Omental fat pad (tissue), 4 donors: ENCODE results near the gene TUFT1. TPM values are rescaled to one million over a fixed set of nuclear protein-coding genes. Genes with fewer than 3 reads are reported as not detected.

ENCODE experiments used
- ATAC-seq: fragments of 150-250 bp; one replicate; pipeline ENCODE4 v1.9.1; 2016; ENCODE audit warnings: mild to moderate bottlenecking, moderate library complexity; ENCODE audit not compliant: low FRiP score
- DNase-seq: peaks from one replicate; pipeline ENCODE4 v3.0.0-alpha.2; 2019; ENCODE audit warnings: low spot score
- total RNA-seq, 4 donors: library from RNA; depleted of rRNA; stranded (reverse); fragments of >200 nt; gene quantifications; one replicate each; pipeline ENCODE4 v1.1.0, GENCODE V29; 2016
- TF ChIP-seq, protein P1 (sequence below), 3 donors: fragments of 450-650 bp; IDR thresholded peaks; one replicate each; pipeline ENCODE4 v1.5.1; 2016 to 2017; ENCODE audit warnings: antibody characterized with exemption in 3 of 3, mild to moderate bottlenecking in 3 of 3, moderate library complexity in 2 of 3

The TUFT1 gene
- total RNA-seq, 4 donors from 2014 or later: 5.0 to 12.8 (median 7.7) TPM

GRCh38 chr1:151504759-151505158 lies 35.4 kb upstream of the TUFT1 start:
- ATAC-seq (no peak), DNase-seq (no peak)
- TF ChIP-seq, protein P1, sequence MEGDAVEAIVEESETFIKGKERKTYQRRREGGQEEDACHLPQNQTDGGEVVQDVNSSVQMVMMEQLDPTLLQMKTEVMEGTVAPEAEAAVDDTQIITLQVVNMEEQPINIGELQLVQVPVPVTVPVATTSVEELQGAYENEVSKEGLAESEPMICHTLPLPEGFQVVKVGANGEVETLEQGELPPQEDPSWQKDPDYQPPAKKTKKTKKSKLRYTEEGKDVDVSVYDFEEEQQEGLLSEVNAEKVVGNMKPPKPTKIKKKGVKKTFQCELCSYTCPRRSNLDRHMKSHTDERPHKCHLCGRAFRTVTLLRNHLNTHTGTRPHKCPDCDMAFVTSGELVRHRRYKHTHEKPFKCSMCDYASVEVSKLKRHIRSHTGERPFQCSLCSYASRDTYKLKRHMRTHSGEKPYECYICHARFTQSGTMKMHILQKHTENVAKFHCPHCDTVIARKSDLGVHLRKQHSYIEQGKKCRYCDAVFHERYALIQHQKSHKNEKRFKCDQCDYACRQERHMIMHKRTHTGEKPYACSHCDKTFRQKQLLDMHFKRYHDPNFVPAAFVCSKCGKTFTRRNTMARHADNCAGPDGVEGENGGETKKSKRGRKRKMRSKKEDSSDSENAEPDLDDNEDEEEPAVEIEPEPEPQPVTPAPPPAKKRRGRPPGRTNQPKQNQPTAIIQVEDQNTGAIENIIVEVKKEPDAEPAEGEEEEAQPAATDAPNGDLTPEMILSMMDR (IDR thresholded peaks at IDR 0.05): no peak

- TF ChIP-seq, protein P1 (IDR thresholded peaks at IDR 0.05): no peak
- DNase-seq (no peak), ATAC-seq (no peak)
Observed at GRCh38 chr1:151508833-151509232, 31.3 kb upstream of the TUFT1 start.

DNA sequence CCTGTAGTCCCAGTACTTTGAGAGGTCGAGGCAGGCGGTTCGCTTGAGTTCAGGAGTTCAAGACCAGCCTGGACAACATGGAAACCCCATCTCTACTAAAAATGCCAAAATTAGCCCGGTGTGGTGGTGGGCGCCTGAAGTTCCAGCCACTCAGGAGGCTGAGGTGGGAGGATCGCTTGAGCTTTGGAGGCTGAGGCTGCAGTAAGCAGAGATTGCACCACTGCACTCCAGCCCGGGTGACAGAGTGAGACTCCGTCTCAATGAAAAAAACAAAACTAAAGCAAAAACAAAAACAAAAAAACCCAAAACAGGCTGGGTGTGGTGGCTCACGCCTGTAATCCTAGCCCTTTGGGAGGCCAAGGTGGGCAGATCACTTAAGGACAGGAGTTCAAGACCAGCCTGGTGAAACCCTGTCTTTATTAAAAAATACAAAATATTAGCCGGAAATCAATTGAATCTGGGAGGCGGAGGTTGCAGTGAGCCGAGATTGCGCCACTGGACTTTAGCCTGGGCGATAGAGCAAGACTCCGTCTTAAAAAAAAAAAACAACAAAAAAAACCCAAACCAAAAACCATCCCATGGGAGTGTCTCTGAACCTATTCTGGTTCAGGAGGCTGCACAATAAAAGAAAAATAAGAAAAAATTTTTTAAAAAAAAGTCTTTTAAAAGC lies 30.6 kb upstream of the TUFT1 start:
- DNase-seq (no peak), ATAC-seq (no peak)
- TF ChIP-seq, protein P1 (IDR thresholded peaks at IDR 0.05): no peak

- no peak for DNase-seq
- TF ChIP-seq, protein P1 (IDR thresholded peaks at IDR 0.05): no peak
- no peak for ATAC-seq
Observed at GRCh38 chr1:151510020-151510405, 30.1 kb upstream of the TUFT1 start.

GRCh38 chr1:151510614-151510956 lies 29.5 kb upstream of the TUFT1 start:
- TF ChIP-seq, protein P1 (IDR thresholded peaks at IDR 0.05): no peak
- DNase-seq (no peak), ATAC-seq (no peak)

DNA sequence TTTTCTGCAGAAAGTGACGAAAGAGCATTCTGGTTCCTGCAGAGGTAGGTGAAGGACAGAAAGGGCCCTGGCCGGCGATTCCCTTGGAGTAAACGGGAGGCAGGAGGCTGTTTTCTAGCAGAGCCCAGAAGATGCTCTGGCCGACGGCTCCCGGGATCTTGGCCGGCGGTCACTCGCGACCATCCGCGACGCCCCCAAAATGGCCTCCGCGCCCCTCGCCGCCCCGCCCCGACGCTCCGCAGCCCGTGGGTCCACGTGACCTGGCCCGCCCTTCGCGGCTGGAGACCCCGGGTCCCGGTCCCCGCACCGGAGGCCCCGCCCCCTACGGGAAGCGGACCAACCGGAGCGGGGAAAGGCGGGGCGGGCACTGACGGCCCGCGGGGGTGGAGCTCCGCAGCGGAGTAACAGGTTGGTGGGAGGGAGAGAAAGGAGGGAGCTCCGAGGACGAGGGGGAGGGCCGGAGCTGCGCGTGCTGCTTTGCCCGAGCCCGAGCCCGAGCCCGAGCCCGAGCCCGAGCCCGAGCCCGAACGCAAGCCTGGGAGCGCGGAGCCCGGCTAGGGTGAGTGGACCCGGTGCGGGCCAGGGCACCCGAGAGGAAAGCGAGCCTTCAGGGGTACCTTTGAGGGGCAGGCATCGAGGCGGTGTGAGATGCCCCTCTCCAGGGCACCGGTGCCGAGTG lies 29.0 kb upstream of the TUFT1 start, which contains the start of gene CGN:
CGN (plus strand) TSS at position 431 of the 679 bp plus-strand sequence. CDS start 7,133 bp downstream, outside the sequence.
- ATAC-seq (peak; percentile 94), DNase-seq (peak; percentile 49)
- TF ChIP-seq, protein P1 (IDR thresholded peaks at IDR 0.05): no peak
